Left renal pelvis (tissue), 4 donors: Measurements from ENCODE around the gene ANKFY1. TPM values are rescaled to one million over a fixed set of nuclear protein-coding genes. Genes with fewer than 3 reads are reported as not detected.
"Not testable (repeated sequence)": the region's sequence is repeated elsewhere in the genome, so short reads cannot be mapped to it uniquely, and the experiment has no call there.

Source experiments
- DNase-seq, 4 donors: peaks; one replicate each; pipeline ENCODE4 v3.0.0-alpha.2; 2013; ENCODE audit warnings: low read depth in 4 of 4, low spot score in 3 of 4
- polyA plus RNA-seq, 4 donors: library from polyadenylated mRNA; unstranded; fragments of 120-200 nt; gene quantifications; one replicate each; pipeline ENCODE4 v1.2.1, GENCODE V29; 2013; ENCODE audit not compliant: insufficient read length in 4 of 4

ANKFY1 gene
- polyA plus RNA-seq, 4 donors, result 46.0 to 51.8 (median 47.9) TPM

GRCh38 chr17:4262703-4263102, 1.1 kb downstream of the ANKFY1 start:
- DNase-seq, result no peak

GRCh38 chr17:4261452-4261851, 2.3 kb downstream of the ANKFY1 start:
- DNase-seq, result no peak

DNA sequence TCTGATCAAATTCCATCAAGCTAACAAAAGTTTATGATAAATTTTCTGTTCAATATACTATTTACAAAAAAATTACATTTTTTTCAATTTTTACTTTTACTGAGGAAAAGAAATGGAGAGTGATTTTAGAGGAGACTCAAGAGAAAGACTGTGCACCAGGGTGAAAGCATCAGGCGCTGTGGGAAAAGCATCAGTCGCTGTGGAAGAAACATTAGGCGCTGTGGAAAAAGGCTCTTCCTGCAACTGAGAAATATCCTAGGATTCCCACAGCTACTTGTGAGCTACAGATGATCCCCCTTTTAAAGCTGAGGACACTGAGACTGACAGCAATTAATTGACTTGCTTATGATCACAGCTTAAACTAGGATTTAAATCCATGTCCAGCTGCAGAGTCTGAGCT, 4.9 kb downstream of the ANKFY1 start:
- no peak for DNase-seq

- DNase-seq, result no peak
These were observed 6.8 kb downstream of the ANKFY1 start for GRCh38 chr17:4256952-4257351.

- DNase-seq, result not testable (repeated sequence)
These were observed 8.5 kb downstream of the ANKFY1 start for GRCh38 chr17:4255271-4255670.

GRCh38 chr17:4250887-4251286, 12.9 kb downstream of the ANKFY1 start:
- no peak for DNase-seq

GRCh38 chr17:4249452-4250029, 14.2 kb downstream of the ANKFY1 start:
- no peak for DNase-seq

DNA sequence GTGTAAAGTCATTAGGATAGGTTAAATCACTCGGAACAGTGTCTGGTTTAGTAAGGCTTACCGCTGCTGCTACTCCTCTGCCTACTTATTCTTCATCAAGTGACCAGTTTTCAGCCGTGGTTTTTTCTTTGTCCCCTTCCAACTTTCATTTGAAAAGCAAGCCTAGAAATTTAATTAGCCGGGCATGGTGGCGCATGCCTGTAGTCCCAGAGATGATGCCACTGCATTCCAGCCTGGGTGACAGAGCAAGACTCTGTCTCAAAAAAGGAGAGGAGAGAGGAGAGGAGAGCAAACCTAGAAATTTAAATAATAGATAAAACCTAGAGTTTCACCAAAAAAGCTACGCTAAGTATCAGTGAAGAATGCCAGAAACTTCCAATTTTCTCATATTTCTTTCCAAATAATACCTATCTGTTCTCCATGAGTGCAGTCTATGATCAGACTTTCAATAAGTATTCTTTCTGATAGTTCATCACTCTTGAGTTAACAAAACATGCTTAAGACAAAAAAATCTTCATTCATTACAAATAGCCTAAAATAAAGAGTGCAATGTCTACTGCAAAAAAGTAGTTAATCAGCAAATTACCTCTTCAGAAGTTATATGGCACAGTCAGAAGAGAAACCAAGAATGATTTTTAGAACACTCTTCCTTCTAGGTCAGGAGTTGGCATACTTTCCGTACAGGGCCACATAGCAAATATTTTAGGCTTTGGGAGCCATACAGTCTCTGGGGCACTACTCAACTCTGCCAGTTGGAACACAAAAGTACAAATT, 15.1 kb downstream of the ANKFY1 start:
- DNase-seq, result no peak

DNA sequence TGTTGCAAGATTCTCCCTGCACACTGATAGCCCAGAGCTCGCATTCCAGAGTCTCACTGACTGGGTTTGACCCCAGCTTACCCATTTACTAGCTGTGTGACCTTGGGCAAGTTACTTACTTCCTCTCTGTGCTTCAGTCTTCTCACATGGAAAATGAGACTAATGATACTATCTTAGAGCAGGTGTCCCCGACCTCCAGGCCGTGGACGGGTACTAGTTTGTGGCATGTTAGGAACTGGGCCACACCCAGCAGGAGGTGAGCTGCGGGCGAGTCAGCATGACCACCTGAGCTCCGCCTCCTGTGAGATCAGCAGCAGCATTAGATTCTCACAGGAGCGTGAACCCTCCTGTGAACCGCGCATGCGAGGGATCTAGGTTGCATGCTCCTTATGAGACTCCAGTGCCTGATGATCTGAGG, 15.8 kb downstream of the ANKFY1 start:
- DNase-seq, result no peak

DNA sequence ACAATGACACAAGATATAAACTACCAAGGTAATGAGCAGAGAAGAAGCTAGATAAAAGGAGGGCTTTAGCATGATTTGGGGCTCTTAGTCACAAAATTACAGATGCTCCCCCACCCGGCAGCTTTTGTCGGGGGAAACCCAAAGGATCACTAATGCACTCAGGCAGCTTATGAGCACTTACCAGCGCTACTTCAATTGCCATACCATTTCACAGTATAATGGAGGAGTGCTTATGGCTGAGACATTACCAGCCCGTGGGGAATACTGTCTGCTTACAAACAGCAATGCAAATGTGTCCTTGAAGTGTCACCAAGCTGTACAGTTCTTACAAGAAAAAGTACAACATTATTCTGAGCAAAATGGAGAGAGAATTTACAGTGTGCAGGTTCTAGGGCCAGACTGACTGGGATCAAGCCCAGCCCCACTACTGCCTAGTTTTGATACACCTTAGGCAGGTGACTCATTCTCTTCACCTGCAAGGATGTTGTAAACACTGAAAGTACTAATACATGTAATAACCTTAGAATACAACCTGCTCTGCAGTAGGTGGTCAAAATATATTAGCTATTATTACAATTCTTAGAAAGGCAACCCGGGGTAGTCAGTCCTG, 16.3 kb downstream of the ANKFY1 start:
- DNase-seq, result no peak

DNA sequence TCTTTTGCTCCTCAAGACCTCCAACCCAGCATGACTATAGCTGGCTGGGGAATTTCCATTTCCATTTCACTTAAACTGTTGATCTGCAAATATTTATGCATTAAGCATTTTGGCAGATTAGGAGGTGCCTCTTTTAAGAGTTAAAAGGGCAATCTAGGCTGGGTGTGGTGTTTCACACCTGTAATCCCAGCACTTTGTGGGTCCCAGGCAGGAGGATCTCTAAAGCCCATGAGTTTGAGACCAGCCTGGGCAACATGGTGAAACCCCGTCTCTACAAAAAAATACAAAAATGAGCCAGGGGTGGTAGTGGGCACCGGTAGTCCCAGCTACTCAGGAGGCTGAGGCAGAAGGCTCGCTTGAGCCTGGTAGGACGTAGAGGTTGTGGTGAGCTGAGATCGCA, 17.1 kb downstream of the ANKFY1 start:
- DNase-seq, result no peak

GRCh38 chr17:4241535-4241934, 22.2 kb downstream of the ANKFY1 start:
- no peak for DNase-seq

DNA sequence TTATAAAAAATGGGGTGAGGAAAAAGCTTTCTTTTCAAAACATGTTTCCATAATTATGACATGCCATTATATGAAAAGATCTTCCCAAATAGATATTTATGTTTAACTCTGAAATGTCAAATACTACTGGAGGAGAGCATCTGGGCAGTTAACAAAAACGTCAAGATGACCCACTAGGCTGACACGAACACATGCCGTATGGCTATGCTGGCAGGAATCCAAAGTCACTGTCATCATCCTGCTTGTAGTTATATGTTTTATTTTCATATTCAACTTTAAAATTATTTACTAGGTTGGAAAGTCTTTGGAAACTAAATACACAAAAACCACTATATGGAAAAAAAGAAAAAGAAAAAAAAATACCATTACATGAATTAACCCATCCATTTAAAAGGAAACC, 27.3 kb downstream of the ANKFY1 start:
- DNase-seq, result no peak

- DNase-seq, result no peak
These were observed 28.2 kb downstream of the ANKFY1 start for GRCh38 chr17:4235372-4236279.

- no peak for DNase-seq
These were observed 29.4 kb downstream of the ANKFY1 start for GRCh38 chr17:4234401-4234800.

DNA sequence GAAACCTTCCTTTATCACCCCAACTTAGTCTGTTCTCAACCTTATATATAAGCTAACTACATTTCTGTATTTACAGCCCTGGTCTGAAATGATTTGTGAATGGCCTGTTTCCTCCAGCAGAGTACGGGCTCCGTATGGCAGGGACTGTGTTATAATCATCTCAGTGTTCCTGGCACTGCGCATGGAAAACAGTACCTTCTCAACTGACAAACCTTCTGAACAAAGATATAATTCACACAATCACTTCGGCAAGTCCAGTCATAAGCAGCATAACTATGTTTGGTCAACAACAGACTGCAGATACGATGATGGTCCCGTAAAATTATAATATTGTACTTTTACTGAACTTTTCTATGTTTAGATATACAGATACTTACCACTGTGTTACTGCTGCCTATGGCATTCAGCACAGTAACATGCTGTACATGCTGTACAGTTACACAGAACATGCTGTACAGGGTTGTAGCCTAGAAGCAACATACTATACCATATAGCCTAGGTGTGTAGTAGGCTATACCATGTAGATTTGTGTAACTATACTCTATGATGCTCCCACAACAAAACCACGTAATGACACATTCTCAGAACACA, 30.0 kb downstream of the ANKFY1 start:
- no peak for DNase-seq

DNA sequence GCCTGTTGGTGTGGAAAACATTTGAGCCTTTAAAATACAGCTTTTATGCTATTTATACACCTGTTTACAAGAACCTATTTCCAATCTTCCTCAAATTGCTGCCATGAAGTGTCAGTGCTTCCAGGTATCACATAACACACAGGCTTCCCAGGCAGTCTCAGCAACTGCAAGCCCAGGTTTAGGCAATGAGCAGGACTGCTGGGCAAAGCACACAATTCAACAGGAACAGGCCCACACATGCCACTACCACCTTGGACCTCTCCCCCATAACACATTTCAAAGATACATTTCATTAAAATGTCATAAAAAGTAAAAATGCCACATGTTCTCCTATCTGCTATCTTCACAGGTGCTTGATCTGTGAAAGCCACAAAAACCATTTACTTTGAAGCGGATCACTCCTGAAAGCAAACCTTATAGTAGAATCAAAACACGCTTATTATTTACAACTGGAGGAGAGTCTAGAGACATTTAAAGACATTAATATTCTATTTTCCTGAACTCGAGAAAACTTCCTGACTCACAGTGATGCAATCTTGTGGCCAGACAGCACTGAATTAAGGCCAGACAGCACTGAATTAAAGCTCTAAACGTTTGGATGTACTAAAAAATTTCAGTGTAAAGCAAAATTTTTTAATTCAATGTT, 31.5 kb downstream of the ANKFY1 start:
- DNase-seq, result no peak

DNA sequence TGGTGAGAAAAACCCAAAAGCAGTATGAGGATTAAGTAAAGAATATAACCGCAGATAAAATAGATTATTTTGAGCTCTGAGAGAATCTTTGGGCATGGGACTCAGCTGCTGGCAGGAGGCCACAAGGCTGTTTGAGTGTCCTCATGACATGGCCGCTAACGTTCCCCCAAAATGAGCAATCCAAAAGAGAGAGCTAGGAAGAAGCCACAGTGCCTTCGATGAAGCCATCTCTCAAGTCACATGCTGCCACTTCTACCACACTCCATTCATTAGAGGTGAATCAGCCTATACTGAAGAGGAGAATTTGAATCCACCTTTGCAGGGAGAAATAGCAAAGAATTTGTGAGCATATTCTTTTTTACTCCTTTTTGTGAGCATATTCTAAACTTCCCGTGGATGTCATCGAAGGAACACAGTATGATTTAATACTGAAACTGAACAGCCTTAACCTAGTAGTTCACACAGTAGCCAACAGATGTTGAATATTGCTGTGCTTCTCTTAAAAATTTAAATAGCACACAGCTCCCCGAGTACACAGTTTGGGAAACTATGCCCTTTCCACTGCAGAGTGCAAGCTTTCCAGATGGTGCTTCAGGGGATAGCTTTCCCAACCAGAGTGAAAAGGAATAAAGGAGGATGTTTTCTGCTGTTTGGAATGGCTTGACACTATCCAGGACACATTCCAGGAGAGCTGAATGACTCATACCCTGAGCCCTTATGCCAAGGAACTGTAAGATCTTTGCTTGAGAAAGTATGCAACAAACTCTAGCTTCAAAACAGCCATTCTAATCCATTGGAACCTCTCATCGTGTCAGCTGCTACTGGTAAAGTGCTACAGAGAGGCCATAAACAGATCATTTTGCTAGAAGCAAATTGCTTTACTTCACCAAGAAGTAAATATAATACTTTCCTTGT, 33.9 kb downstream of the ANKFY1 start:
- no peak for DNase-seq
